B cell (primary cell): ENCODE data around the gene ATP13A1. TPM values are rescaled to one million over a fixed set of nuclear protein-coding genes. Genes with fewer than 3 reads are reported as not detected.

Experiments used
- ATAC-seq: fragments of 200-7000 bp; cut with Tn5 transposase; one replicate; pipeline ENCODE4 v1.10.0; 2021; ENCODE audit warnings: low read depth, mild to moderate bottlenecking, moderate number of reproducible peaks, moderate library complexity
- CTCF ChIA-PET: fragments of 350-600 bp; sonication (Branson Sonifier 250); formaldehyde crosslinking; loops from one replicate; lab custom pipeline; 2021; ENCODE audit warnings: antibody characterized with exemption, inconsistent platforms; lab: Charles Lee
- POLR2A ChIA-PET: fragments of 350-600 bp; sonication (Branson Sonifier 250); formaldehyde crosslinking; loops from one replicate; lab custom pipeline; 2021; ENCODE audit warnings: antibody characterized with exemption; lab: Charles Lee
- DNase-seq: peaks from one replicate; pipeline ENCODE4 v3.0.0; 2013
- H2AFZ ChIP-seq: 2 replicates; pipeline ENCODE4 v1.6.1; 2012; ENCODE audit warnings: mild to moderate bottlenecking, low read depth, low read length; ENCODE audit not compliant: insufficient read depth, poor library complexity, severe bottlenecking
- H3K27ac ChIP-seq, 2 donors: 1 replicate in 1 of 2; 2 replicates in 1 of 2; pipeline ENCODE4 v1.5.1; 2012 to 2013; ENCODE audit warnings: low read length in 2 of 2, mild to moderate bottlenecking in 2 of 2, moderate library complexity in 1 of 2
- H3K27me3 ChIP-seq, 4 experiments: fragments of 200-600 bp in 1 of 4; sonication (generic) in 1 of 4; replicated peaks in 1 of 4; 1 replicate in 2 of 4; 2 replicates in 2 of 4; pipeline versions ENCODE4 v1.6.1 to v1.7.0; 2013 to 2016; ENCODE audit warnings: low read length in 3 of 4, mild to moderate bottlenecking in 2 of 4, mixed read lengths in 1 of 4, moderate library complexity in 1 of 4; ENCODE audit not compliant: insufficient read depth in 4 of 4, control insufficient read depth in 3 of 4; ENCODE audit errors: control extremely low read depth in 1 of 4
- H3K36me3 ChIP-seq, 2 experiments: replicated peaks in 1 of 2; 1 replicate in 1 of 2; 2 replicates in 1 of 2; pipeline versions ENCODE4 v1.6.1 to v1.7.1; 2013; ENCODE audit warnings: low read length in 1 of 2; ENCODE audit not compliant: insufficient read depth in 2 of 2, control insufficient read depth in 1 of 2; ENCODE audit errors: control extremely low read depth in 1 of 2, extremely low read depth in 1 of 2
- H3K4me1 ChIP-seq, 2 donors: fragments of 200-600 bp in 1 of 2; sonication (generic) in 1 of 2; 1 replicate in 1 of 2; 2 replicates in 1 of 2; pipeline versions ENCODE4 v1.5.1 to v1.6.1; 2013 to 2017; ENCODE audit warnings: low read length in 2 of 2; ENCODE audit not compliant: control insufficient read depth in 2 of 2, insufficient read depth in 2 of 2
- H3K4me2 ChIP-seq: replicated peaks from 2 replicates; pipeline ENCODE3; 2012; ENCODE audit warnings: mild to moderate bottlenecking, low read depth, low read length; ENCODE audit not compliant: poor library complexity, severe bottlenecking
- H3K4me3 ChIP-seq, 5 experiments: fragments of 200-600 bp in 1 of 5; sonication (generic) in 1 of 5; 1 replicate in 3 of 5; 2 replicates in 2 of 5; pipeline versions ENCODE4 v1.5.1 to v1.7.0; 2011 to 2016; ENCODE audit warnings: low read length in 4 of 5, mild to moderate bottlenecking in 4 of 5, low read depth in 2 of 5, control low read depth in 1 of 5, moderate library complexity in 1 of 5; ENCODE audit not compliant: insufficient read depth in 1 of 5; ENCODE audit errors: control extremely low read depth in 1 of 5, extremely low read depth in 1 of 5
- H3K79me2 ChIP-seq: fragments of 200-600 bp; sonication (generic); one replicate; pipeline ENCODE4 v1.6.0; 2016; ENCODE audit warnings: low read length; ENCODE audit not compliant: control insufficient read depth, insufficient read depth
- H3K9ac ChIP-seq: fragments of 200-600 bp; sonication (generic); 2 replicates; pipeline ENCODE4 v1.6.1; 2017; ENCODE audit warnings: mild to moderate bottlenecking, low read length, moderate library complexity
- H3K9me3 ChIP-seq, 3 donors: one replicate each; pipeline versions ENCODE4 v1.6.1 to v1.7.1; 2013; ENCODE audit warnings: low read length in 2 of 3; ENCODE audit not compliant: control insufficient read depth in 2 of 3, insufficient read depth in 1 of 3; ENCODE audit errors: control extremely low read depth in 1 of 3
- H4K20me1 ChIP-seq: 2 replicates; pipeline ENCODE4 v1.6.0; 2012; ENCODE audit warnings: mild to moderate bottlenecking, low read length; ENCODE audit not compliant: insufficient read depth, control insufficient read depth, poor library complexity, severe bottlenecking
- H3K27ac Mint-ChIP-seq: one replicate; pipeline ENCODE4 v1.8.0; 2021; ENCODE audit warnings: mixed read lengths
- H3K27me3 Mint-ChIP-seq: one replicate; pipeline ENCODE4 v1.8.0; 2021; ENCODE audit warnings: mixed read lengths
- H3K4me1 Mint-ChIP-seq: one replicate; pipeline ENCODE4 v1.8.0; 2021; ENCODE audit warnings: mixed read lengths
- H3K4me3 Mint-ChIP-seq: one replicate; pipeline ENCODE4 v1.8.0; 2021; ENCODE audit warnings: mixed read lengths
- H3K9me3 Mint-ChIP-seq: one replicate; pipeline ENCODE4 v1.8.0; 2022; ENCODE audit warnings: mixed read lengths; ENCODE audit not compliant: insufficient read depth
- EZH2 ChIP-seq: IDR thresholded peaks from 2 replicates; pipeline ENCODE4 v1.6.1; 2012; ENCODE audit warnings: borderline replicate concordance, low read depth, mild to moderate bottlenecking, moderate library complexity, low read length; ENCODE audit not compliant: insufficient read depth, poor library complexity, severe bottlenecking
- whole genome bisulfite sequencing: methylation state at CpG from one replicate; pipeline ENCODE4 v1.1.5; 2013; ENCODE audit warnings: missing lambda C conversion rate; ENCODE audit not compliant: insufficient coverage; 5-methylcytosine and 5-hydroxymethylcytosine counted together
- intact Hi-C: fragments of 100-400 bp; cut with micrococcal nuclease; formaldehyde crosslinking; loops from one replicate; pipeline ENCODE4 v1.10.0; 2022
- polyA plus RNA-seq: library from polyadenylated mRNA; depleted of rRNA; stranded (reverse); fragments of >200 nt; gene quantifications from 2 replicates; pipeline ENCODE4 v1.2.3, GENCODE V29; 2012
- total RNA-seq, 2 donors: library from RNA; stranded (reverse); fragments of 120-200 nt in 1 of 2; gene quantifications; 1 replicate in 1 of 2; 2 replicates in 1 of 2; pipeline versions ENCODE4 v1.2.3 to v1.2.4, GENCODE V29; 2013 to 2022
- TF ChIP-seq, protein P1 (sequence below): fragments of 200-600 bp; IDR thresholded peaks from one replicate; pipeline ENCODE4 v1.8.0; 2022; ENCODE audit warnings: antibody characterized with exemption, mild to moderate bottlenecking

Gene ATP13A1
- total and polyA plus RNA-seq, 2 donors (not counting 1 experiment from before 2014, with no cell fraction given) = 156 to 277 TPM

DNA sequence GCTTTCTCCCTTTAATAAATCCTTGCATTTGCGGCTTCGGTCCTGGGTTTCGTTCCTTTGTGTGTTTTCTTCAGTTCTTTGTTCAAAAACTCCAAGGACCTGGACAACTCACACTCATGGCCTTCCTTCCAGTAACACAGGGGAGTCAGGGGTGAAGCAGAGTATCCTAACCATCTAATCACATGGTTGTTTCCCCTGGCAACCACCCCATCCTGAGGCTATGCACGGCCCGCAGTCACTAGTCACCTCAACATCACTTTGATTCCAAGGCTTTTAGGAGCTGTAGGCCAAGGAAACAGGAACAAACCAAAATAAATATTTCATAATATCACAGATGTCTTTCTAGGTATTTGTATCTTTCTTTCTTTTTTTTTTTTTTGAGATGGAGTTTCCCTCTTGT lies 34.1 kb upstream of the ATP13A1 start:
- no peak overlapping the region for H2AFZ ChIP-seq
- no peak overlapping the region for H3K4me3 ChIP-seq
- TF ChIP-seq, protein P1, sequence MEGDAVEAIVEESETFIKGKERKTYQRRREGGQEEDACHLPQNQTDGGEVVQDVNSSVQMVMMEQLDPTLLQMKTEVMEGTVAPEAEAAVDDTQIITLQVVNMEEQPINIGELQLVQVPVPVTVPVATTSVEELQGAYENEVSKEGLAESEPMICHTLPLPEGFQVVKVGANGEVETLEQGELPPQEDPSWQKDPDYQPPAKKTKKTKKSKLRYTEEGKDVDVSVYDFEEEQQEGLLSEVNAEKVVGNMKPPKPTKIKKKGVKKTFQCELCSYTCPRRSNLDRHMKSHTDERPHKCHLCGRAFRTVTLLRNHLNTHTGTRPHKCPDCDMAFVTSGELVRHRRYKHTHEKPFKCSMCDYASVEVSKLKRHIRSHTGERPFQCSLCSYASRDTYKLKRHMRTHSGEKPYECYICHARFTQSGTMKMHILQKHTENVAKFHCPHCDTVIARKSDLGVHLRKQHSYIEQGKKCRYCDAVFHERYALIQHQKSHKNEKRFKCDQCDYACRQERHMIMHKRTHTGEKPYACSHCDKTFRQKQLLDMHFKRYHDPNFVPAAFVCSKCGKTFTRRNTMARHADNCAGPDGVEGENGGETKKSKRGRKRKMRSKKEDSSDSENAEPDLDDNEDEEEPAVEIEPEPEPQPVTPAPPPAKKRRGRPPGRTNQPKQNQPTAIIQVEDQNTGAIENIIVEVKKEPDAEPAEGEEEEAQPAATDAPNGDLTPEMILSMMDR = no peak
- no peak for TF ChIP-seq EZH2
- no peaks in the 10 kb centered on the region for H3K4me1 ChIP-seq
- no peak overlapping the region for H3K4me3 Mint-ChIP-seq
- H3K79me2 ChIP-seq = no peaks in the 10 kb centered on the region
- intact Hi-C loops = no loop called here
- no peaks in the 10 kb centered on the region for H3K4me1 Mint-ChIP-seq
- H3K27ac ChIP-seq = no peak overlapping the region
- no peak for ATAC-seq
- H3K9ac ChIP-seq = no peak overlapping the region
- H4K20me1 ChIP-seq = no peaks in the 10 kb centered on the region
- DNase-seq = no peak
- peaks cover 7% of the 10 kb centered on the region for H3K9me3 Mint-ChIP-seq
- H3K9me3 ChIP-seq = peaks cover 0 to 29% (median 2%) of the 10 kb centered on the region in 3 donors
- no peaks in the 10 kb centered on the region for H3K36me3 ChIP-seq
- no peak overlapping the region for H3K27ac Mint-ChIP-seq
- ChIA-PET CTCF (no interaction called here), POLR2A (no interaction called here)
- H3K27me3 ChIP-seq = no peaks in the 10 kb centered on the region
- H3K27me3 Mint-ChIP-seq = no peaks in the 10 kb centered on the region
- no peak overlapping the region for H3K4me2 ChIP-seq
- WGBS = 93% methylated on average over 3 of the region's 5 CpGs

DNA sequence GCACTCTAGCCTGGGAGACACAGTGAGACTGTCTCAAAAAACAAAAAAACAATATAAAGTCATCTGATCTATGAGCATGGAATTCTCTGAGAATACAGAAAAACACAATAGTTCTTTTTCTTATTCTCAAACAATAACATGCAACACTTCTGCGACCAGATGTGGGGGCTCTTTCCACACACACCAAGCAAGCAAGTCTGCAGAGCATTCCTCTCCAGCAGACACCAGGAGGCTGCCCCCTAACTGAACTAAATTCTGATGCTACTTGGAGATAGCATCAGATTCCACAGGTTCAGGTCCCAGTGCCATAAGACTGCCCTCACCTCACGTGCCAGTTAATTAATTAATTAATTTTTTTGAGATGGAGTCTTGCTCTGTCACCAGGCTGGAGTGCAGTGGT lies 32.9 kb upstream of the ATP13A1 start:
- no peaks in the 10 kb centered on the region for H3K79me2 ChIP-seq
- H3K9me3 ChIP-seq = peaks cover 0 to 25% (median 2%) of the 10 kb centered on the region in 3 donors
- no peaks in the 10 kb centered on the region for H4K20me1 ChIP-seq
- Mint-ChIP-seq H3K9me3 (peaks cover 7% of the 10 kb centered on the region), H3K4me1 (no peaks in the 10 kb centered on the region), H3K27ac (no peak overlapping the region), H3K4me3 (no peak overlapping the region), H3K27me3 (no peaks in the 10 kb centered on the region)
- POLR2A ChIA-PET = no interaction called here
- TF ChIP-seq EZH2 = no peak
- TF ChIP-seq, protein P1 = no peak
- H3K4me2 ChIP-seq = no peak overlapping the region
- no peak overlapping the region for H2AFZ ChIP-seq
- no peaks in the 10 kb centered on the region for H3K36me3 ChIP-seq
- DNase-seq (no peak), ATAC-seq (no peak)
- H3K9ac ChIP-seq = no peak overlapping the region
- no peaks in the 10 kb centered on the region for H3K27me3 ChIP-seq
- no peaks in the 10 kb centered on the region for H3K4me1 ChIP-seq
- no peak overlapping the region for H3K4me3 ChIP-seq
- CTCF ChIA-PET = no interaction called here
- no peak overlapping the region for H3K27ac ChIP-seq
- intact Hi-C loops = no loop called here
- 71% methylated on average over 1 of the region's 2 CpGs for WGBS
